K562 (cell line): ENCODE measurements around the gene NT5DC2. TPM values are rescaled to one million over a fixed set of nuclear protein-coding genes. Genes with fewer than 3 reads are reported as not detected.

ENCODE experiments used
- ATAC-seq: fragments of 200-7000 bp; cut with Tn5 transposase; 3 replicates; pipeline ENCODE4 v1.9.1; 2020; ENCODE audit warnings: moderate library complexity
- BruUV-seq: library from RNA; stranded (reverse); fragments of 400-500 nt; replicated peaks from 2 replicates; lab custom pipeline; 2021; lab: Mats Ljungman, UMichigan
- CTCF ChIA-PET: fragments of 300-600 bp; formaldehyde crosslinking; extraction: SDS; loops from one replicate; lab custom pipeline; 2021; ENCODE audit warnings: low intra/inter-chr PET ratio; lab: Yijun Ruan, JAX
- POLR2A ChIA-PET: fragments of 300-600, 350-650 bp; sonication (Branson Sonifier 250); formaldehyde crosslinking; extraction: SDS; loops from one replicate; lab custom pipeline; 2021; ENCODE audit warnings: antibody characterized with exemption, inconsistent platforms; lab: Yijun Ruan, JAX
- DNase-seq, 4 experiments: peaks; one replicate each; pipeline versions ENCODE4 v3.0.0 to v3.0.0-alpha.2; 2011 to 2018; ENCODE audit warnings: low spot score in 3 of 4, mixed read lengths in 3 of 4; ENCODE audit errors: extremely low read depth in 1 of 4
- FAIRE-seq: peaks from 2 replicates; lab custom pipeline; 2011; peaks lifted over from hg19 to GRCh38; lab: Jason Lieb, UNC
- H2AFZ ChIP-seq: 2 replicates; pipeline ENCODE4 v1.6.0; 2011; ENCODE audit warnings: low read depth, low read length, control low read depth, inconsistent platforms
- H3K27ac ChIP-seq: fragments of 200-600 bp; 3 replicates; pipeline ENCODE4 v1.8.0; 2011; ENCODE audit warnings: low read depth, mild to moderate bottlenecking, control low read depth, inconsistent platforms, low read length, moderate library complexity, mixed read lengths; ENCODE audit errors: extremely low read depth
- H3K27me3 ChIP-seq, 2 experiments: fragments of 300-600 bp in 1 of 2; 2 replicates in 1 of 2; 3 replicates in 1 of 2; pipeline versions ENCODE4 v1.6.0 to v1.8.0; 2011; ENCODE audit warnings: inconsistent platforms in 2 of 2, low read length in 2 of 2, mild to moderate bottlenecking in 1 of 2, mixed read lengths in 1 of 2, moderate library complexity in 1 of 2; ENCODE audit not compliant: control insufficient read depth in 2 of 2, insufficient read depth in 2 of 2
- H3K36me3 ChIP-seq: fragments of 300-600 bp; 3 replicates; pipeline ENCODE4 v1.8.0; 2011; ENCODE audit warnings: mild to moderate bottlenecking, low read length, inconsistent platforms; ENCODE audit not compliant: control insufficient read depth, insufficient read depth
- H3K4me1 ChIP-seq, 2 experiments: fragments of 200-600 bp in 1 of 2; replicated peaks in 1 of 2; 2 replicates in 1 of 2; 3 replicates in 1 of 2; pipeline versions ENCODE4 v1.5.1 to v1.8.0; 2011; ENCODE audit warnings: inconsistent platforms in 2 of 2, low read length in 2 of 2, mild to moderate bottlenecking in 1 of 2, mixed read lengths in 1 of 2, moderate library complexity in 1 of 2; ENCODE audit not compliant: control insufficient read depth in 2 of 2, insufficient read depth in 2 of 2
- H3K4me2 ChIP-seq: 2 replicates; pipeline ENCODE4 v1.6.1; 2011; ENCODE audit warnings: low read length, control low read depth, inconsistent platforms, mixed read lengths; ENCODE audit not compliant: insufficient read depth
- H3K4me3 ChIP-seq: fragments of 200-600 bp; sonication (generic), shearing (Covaris generic); 2 replicates; pipeline ENCODE4 v1.5.1; 2016; ENCODE audit warnings: control low read depth, inconsistent platforms
- H3K79me2 ChIP-seq: fragments of 200-600 bp; 3 replicates; pipeline ENCODE4 v1.8.0; 2011; ENCODE audit warnings: low read length, inconsistent platforms; ENCODE audit not compliant: control insufficient read depth, insufficient read depth
- H3K9ac ChIP-seq, 2 experiments: 2 replicates each; pipeline versions ENCODE4 v1.6.0 to v1.6.1; 2011; ENCODE audit warnings: low read depth in 2 of 2, low read length in 2 of 2, control low read depth in 1 of 2, inconsistent platforms in 1 of 2, mild to moderate bottlenecking in 1 of 2, mixed read lengths in 1 of 2; ENCODE audit not compliant: insufficient read depth in 1 of 2
- H3K9me1 ChIP-seq: one replicate; pipeline ENCODE4 v1.6.0; 2011; ENCODE audit warnings: inconsistent platforms, mild to moderate bottlenecking, low read length, moderate library complexity; ENCODE audit not compliant: control insufficient read depth, insufficient read depth
- H3K9me3 ChIP-seq: replicated peaks from 2 replicates; pipeline ENCODE4 v1.5.1; 2011; ENCODE audit warnings: low read depth, low read length, inconsistent platforms; ENCODE audit not compliant: control insufficient read depth, insufficient read depth
- H4K20me1 ChIP-seq: replicated peaks from 2 replicates; pipeline ENCODE4 v1.6.1; 2011; ENCODE audit warnings: low read length, inconsistent platforms, mixed read lengths; ENCODE audit not compliant: control insufficient read depth, insufficient read depth
- CAMTA2 ChIP-seq: fragments of 250-450 bp; sonication (Bioruptor Pico); conservative IDR thresholded peaks from 2 replicates; pipeline ENCODE4 v1.5.1; 2022
- CBX8 ChIP-seq: fragments of 200-600 bp; sonication (generic); IDR thresholded peaks from 2 replicates; pipeline ENCODE4 v1.6.1; 2012; ENCODE audit warnings: borderline replicate concordance, mixed run types, low read depth, mild to moderate bottlenecking, moderate library complexity, mixed read lengths, low read length, control low read depth, inconsistent platforms; ENCODE audit not compliant: poor library complexity, severe bottlenecking; ENCODE audit errors: extremely low read depth
- CC2D1A ChIP-seq: fragments of 450-650 bp; IDR thresholded peaks from 2 replicates; pipeline ENCODE4 v1.6.1; 2017; ENCODE audit warnings: mild to moderate bottlenecking
- CREM ChIP-seq: IDR thresholded peaks from 2 replicates; pipeline ENCODE4 v1.6.1; 2014; ENCODE audit warnings: antibody characterized with exemption, low read depth
- MCM3 ChIP-seq: fragments of 450-650 bp; IDR thresholded peaks from 2 replicates; pipeline ENCODE4 v1.6.1; 2016
- NCOA6 ChIP-seq: fragments of 450-650 bp; IDR thresholded peaks from 2 replicates; pipeline ENCODE4 v1.6.1; 2017; ENCODE audit warnings: mild to moderate bottlenecking
- RBM17 ChIP-seq: fragments of 200-400 bp; formaldehyde crosslinking; IDR thresholded peaks from 2 replicates; pipeline ENCODE4 v1.6.1; 2017; ENCODE audit warnings: low read depth, mild to moderate bottlenecking, low read length, borderline replicate concordance
- RFX1 ChIP-seq: fragments of 450-650 bp; IDR thresholded peaks from 2 replicates; pipeline ENCODE4 v1.6.1; 2016; ENCODE audit warnings: mild to moderate bottlenecking, moderate library complexity
- ZNF165 ChIP-seq: fragments of 250-450 bp; sonication (Bioruptor Pico); IDR thresholded peaks from 2 replicates; pipeline ENCODE4 v1.4.0; 2020; ENCODE audit warnings: borderline replicate concordance
- ZNF282 ChIP-seq: sonication (generic); formaldehyde crosslinking; IDR thresholded peaks from 2 replicates; pipeline ENCODE4 v1.8.1; 2023; ENCODE audit warnings: missing genetic modification reagents
- WGBS: fragments of 100-300 bp; shearing (Covaris generic); methylation state at CpG from one replicate; pipeline ENCODE4 v1.1.6; 2016; ENCODE audit warnings: low coverage, mixed read lengths; ENCODE audit not compliant: insufficient coverage; ENCODE audit errors: missing lambda C conversion rate; 5-methylcytosine and 5-hydroxymethylcytosine counted together
- in situ Hi-C: fragments of 300-500 bp; cut with MboI; formaldehyde crosslinking; loops from 4 replicates; pipeline ENCODE4 v1.15.0; 2018; ENCODE audit warnings: inconsistent platforms, mixed read lengths
- intact Hi-C: fragments of 100-400 bp; cut with micrococcal nuclease; formaldehyde crosslinking; loops from 2 replicates; pipeline ENCODE4 v1.14.2; 2022
- polyA plus RNA-seq, 8 experiments: library from polyadenylated mRNA; depleted of rRNA in 4 of 8; stranded (reverse) in 5 of 8; unstranded in 3 of 8; fragments of >200 nt; fragmentation: Nextera tagmentation in 2 of 8; fragmentation: Illumina TruSeq in 1 of 8; extraction: Ambion mirVana in 2 of 8; extraction: Trizol in 1 of 8; gene quantifications; 2 replicates each; pipeline versions ENCODE4 v1.2.1 to v1.2.3, GENCODE V29; 2011 to 2014; ENCODE audit warnings: inconsistent platforms in 1 of 8, missing spikeins in 1 of 8
- total RNA-seq, 7 experiments: library from RNA; depleted of rRNA in 6 of 7; stranded (reverse); fragments of >200 nt in 6 of 7; fragmentation: Illumina TruSeq in 2 of 7; extraction: Trizol in 2 of 7; gene quantifications; 2 replicates each; pipeline versions ENCODE4 v1.2.1 to v1.2.3, GENCODE V29; 2011 to 2021; ENCODE audit warnings: low replicate concordance in 1 of 7

NT5DC2 gene
- total and polyA plus RNA-seq, 9 of the 15 experiments (the other 6 are each of a cell fraction or from before 2014, with no cell fraction given), result 25.6 to 168 (median 122) TPM

GRCh38 chr3:52515192-52515591 is 18.5 kb downstream of the NT5DC2 start:
- WGBS, result 8% methylated on average over 6 of the region's 6 CpGs
- H3K4me1 ChIP-seq, result peaks cover 12 to 60% of the 10 kb centered on the region in 2 experiments; a peak in 4 of 5 replicates
- H4K20me1 ChIP-seq, result no peaks in the 10 kb centered on the region
- H3K9me1 ChIP-seq, result no peaks in the 10 kb centered on the region
- no peak overlapping the region for H3K27ac ChIP-seq
- H3K27me3 ChIP-seq, result peaks cover 0 to 32% of the 10 kb centered on the region in 2 experiments; a peak in 2 of 5 replicates
- no TSS peak for BruUV-seq
- CTCF ChIA-PET, result no interaction called here
- TF ChIP-seq CBX8 (no peak), MCM3 (no peak), RBM17 (no peak), CREM (no peak), NCOA6 (no peak), CAMTA2 (CRISPR knock-in tag) (no peak), RFX1 (no peak), ZNF165 (no peak), CC2D1A (no peak), ZNF282 (no peak)
- peak overlapping the region; percentile 19; the same call in 1 of the 2 replicates for H2AFZ ChIP-seq
- no peak overlapping the region for H3K4me3 ChIP-seq
- DNase-seq (no peak), FAIRE-seq (no peak), ATAC-seq (no peak)
- in situ Hi-C loops, result no loop called here
- H3K36me3 ChIP-seq, result no peaks in the 10 kb centered on the region
- no peak overlapping the region for H3K4me2 ChIP-seq
- peak overlapping the region in 1 of 2 experiments; percentile 68; a peak in 1 of 4 replicates for H3K9ac ChIP-seq
- POLR2A ChIA-PET, result interaction anchor here (0.6 to 1.5 kb wide), 2 partner anchors 10 to 46 kb away, joined by 3 to 4 read pairs; no protein-coding TSS in a partner anchor
- intact Hi-C loops, result no loop called here
- no peaks in the 10 kb centered on the region for H3K9me3 ChIP-seq
- H3K79me2 ChIP-seq, result no peaks in the 10 kb centered on the region
